HG02943 (cell line): ENCODE measurements around the gene BAIAP2L1.
"Not testable (repeated sequence)": the region's sequence is repeated elsewhere in the genome, so short reads cannot be mapped to it uniquely, and the experiment has no call there.

Experiments used
- ATAC-seq: cut with Tn5 transposase; IDR thresholded peaks from one replicate; pipeline ENCODE4 v1.9.1; 2021; ENCODE audit warnings: mild to moderate bottlenecking, low read depth, moderate library complexity; ENCODE audit not compliant: unreplicated experiment

The BAIAP2L1 gene

GRCh38 chr7:98400542-98401340 is at the start of gene BAIAP2L1:
TSS of gene BAIAP2L1 (minus strand) at chr7:98401090. CDS start at chr7:98400852, 238 bp downstream.
- ATAC-seq: peak; percentile 70

GRCh38 chr7:98448766-98449165 is 47.9 kb upstream of the BAIAP2L1 start:
- ATAC-seq: no peak

GRCh38 chr7:98440992-98441391 is 40.1 kb upstream of the BAIAP2L1 start:
- not testable (repeated sequence) for ATAC-seq

GRCh38 chr7:98439484-98439883 is 38.6 kb upstream of the BAIAP2L1 start:
- no peak for ATAC-seq

- no peak for ATAC-seq
Observed at GRCh38 chr7:98434087-98434486, 33.2 kb upstream of the BAIAP2L1 start.

GRCh38 chr7:98429799-98430198 is 28.9 kb upstream of the BAIAP2L1 start:
- ATAC-seq: no peak

GRCh38 chr7:98423043-98423442 is 22.2 kb upstream of the BAIAP2L1 start:
- ATAC-seq: no peak

- ATAC-seq: no peak
Observed at GRCh38 chr7:98420966-98421612, 20.2 kb upstream of the BAIAP2L1 start.

- ATAC-seq: not testable (repeated sequence)
Observed at GRCh38 chr7:98419988-98420387, 19.1 kb upstream of the BAIAP2L1 start.

- ATAC-seq: not testable (repeated sequence)
Observed at GRCh38 chr7:98419316-98419691, 18.4 kb upstream of the BAIAP2L1 start.

- no peak for ATAC-seq
Observed at GRCh38 chr7:98418636-98419315, 17.9 kb upstream of the BAIAP2L1 start.

GRCh38 chr7:98418271-98418635 is 17.4 kb upstream of the BAIAP2L1 start:
- no peak for ATAC-seq

- ATAC-seq: not testable (repeated sequence)
Observed at GRCh38 chr7:98417604-98418270, 16.8 kb upstream of the BAIAP2L1 start.

- ATAC-seq: no peak
Observed at GRCh38 chr7:98414205-98414900, 13.5 kb upstream of the BAIAP2L1 start.

GRCh38 chr7:98413655-98414054 is 12.8 kb upstream of the BAIAP2L1 start:
- not testable (repeated sequence) for ATAC-seq

- no peak for ATAC-seq
Observed at GRCh38 chr7:98409843-98410242, 9.0 kb upstream of the BAIAP2L1 start.

GRCh38 chr7:98408146-98408545 is 7.3 kb upstream of the BAIAP2L1 start:
- not testable (repeated sequence) for ATAC-seq

- ATAC-seq: no peak
Observed at GRCh38 chr7:98406827-98407226, 5.9 kb upstream of the BAIAP2L1 start.

GRCh38 chr7:98404840-98405239 is 4.0 kb upstream of the BAIAP2L1 start:
- no peak for ATAC-seq

- no peak for ATAC-seq
Observed at GRCh38 chr7:98399890-98400541, 874 bp downstream of the BAIAP2L1 start.
